Right ventricle myocardium superior (tissue), 1 donor: ENCODE results near the gene NEURL1B. TPM values are rescaled to one million over a fixed set of nuclear protein-coding genes. Genes with fewer than 3 reads are reported as not detected.

Experiments
- ATAC-seq: fragments of 200-7000 bp; cut with Tn5 transposase; one replicate; pipeline ENCODE4 v1.9.1; 2020; ENCODE audit warnings: mild to moderate bottlenecking; ENCODE audit not compliant: poor library complexity
- DNase-seq: peaks from one replicate; pipeline ENCODE4 v3.0.0-alpha.2; 2020
- intact Hi-C: fragments of 100-400 bp; cut with DNase I; formaldehyde crosslinking; loops from one replicate; pipeline ENCODE4 v1.11.2; 2022
- total RNA-seq: library from RNA; stranded (reverse); fragmentation: NEBNext Ultra II Directional; extraction: Animal tissue kit (Norgen Biotek cat#: 25700); gene quantifications from one replicate; pipeline ENCODE4 v1.2.1, GENCODE V29; 2021
- donor health status: DM: no; HTN: yes; CAD: no; lungs with severe emphysema.

Gene NEURL1B
- total RNA-seq, 1 donor from 2014 or later, result 28.8 TPM

DNA sequence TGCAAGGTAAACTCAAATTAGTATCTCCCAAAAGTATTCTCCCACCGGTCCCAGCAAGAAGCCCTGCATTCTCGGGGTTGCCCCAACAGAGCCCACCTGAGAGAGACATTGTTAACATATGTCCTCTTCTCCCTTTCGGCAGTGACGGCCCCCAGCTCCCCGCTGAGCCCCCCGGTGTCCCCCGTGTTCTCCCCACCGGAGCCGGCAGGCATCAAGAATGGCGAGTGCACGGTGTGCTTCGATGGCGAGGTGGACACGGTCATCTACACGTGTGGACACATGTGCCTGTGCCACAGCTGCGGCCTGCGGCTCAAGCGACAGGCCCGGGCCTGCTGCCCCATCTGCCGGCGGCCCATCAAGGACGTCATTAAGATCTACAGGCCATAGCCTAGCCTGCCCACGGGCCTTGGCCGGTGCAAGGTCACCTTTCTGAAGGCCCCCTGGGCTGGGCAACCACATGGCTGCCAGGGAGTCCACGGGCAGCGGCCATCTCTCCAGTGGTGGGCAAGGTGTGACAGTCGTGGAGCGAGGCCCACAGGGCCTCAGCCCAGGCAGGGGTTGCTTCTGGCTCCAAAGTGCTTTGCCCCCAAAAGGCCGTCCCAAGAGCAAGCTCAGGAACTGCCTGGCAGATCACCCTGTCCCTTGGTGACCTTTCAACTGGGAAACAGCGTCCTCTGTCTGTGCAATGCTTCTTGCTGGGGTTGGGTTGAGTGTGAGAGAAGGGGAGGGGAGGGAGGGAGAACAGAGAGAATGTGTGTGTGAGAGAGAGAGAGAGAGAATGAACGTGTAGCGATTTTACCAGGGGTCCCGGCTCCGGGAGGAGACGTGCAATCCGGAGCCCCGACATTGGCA is 45.7 kb downstream of the NEURL1B start:
- ATAC-seq (no peak), DNase-seq (no peak)
- intact Hi-C loops, result no loop called here

- intact Hi-C loops, result no loop called here
- ATAC-seq (no peak), DNase-seq (no peak)
These were observed 46.9 kb downstream of the NEURL1B start for GRCh38 chr5:172687940-172688339.

DNA sequence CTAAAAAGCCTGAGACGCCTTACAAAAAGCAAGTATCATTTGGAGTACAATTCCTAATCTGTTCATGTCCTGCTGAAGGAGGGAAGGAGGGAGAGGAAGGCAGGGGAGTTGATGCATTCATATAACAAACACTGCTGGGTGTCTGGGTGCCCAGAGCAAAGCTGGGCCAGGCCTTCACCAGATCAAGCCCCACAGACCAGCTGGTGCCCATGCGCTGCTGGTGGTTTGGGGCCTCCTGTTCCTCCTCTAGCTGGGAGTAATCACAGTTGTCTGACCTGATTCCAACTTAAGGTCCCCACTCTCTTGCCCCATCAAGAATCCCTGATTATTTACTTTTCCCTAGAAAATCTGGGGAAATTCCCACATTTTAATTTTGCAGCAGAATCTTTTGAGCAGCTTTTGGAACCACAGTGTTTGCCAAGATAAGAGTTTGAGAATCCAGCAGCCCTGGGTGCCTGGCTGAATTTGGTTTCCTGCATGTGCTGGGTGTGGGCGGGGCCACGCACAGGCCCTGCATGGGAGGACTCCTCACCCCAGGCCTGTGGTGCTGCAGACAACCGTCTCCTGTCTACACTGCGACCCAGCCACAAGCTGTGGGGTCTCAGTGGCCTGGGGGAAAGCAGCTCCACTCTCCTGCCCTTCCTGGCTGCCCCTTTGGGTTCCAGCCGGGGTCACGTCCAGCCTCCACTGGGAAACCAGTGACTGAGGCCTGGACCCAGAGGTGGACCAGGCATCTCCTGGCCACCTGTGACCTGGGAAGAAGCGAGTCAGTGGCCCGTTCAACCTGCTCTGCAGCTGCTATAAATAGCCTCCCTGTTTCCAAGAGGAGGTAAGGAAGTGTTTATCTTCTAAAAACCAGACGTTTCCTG is 47.5 kb downstream of the NEURL1B start:
- intact Hi-C loops, result no loop called here
- ATAC-seq, result peak; percentile 41
- peak; percentile 67 for DNase-seq

- no peak for DNase-seq
- ATAC-seq, result no peak
- intact Hi-C loops, result no loop called here
These were observed 48.1 kb downstream of the NEURL1B start for GRCh38 chr5:172689218-172689572.

DNA sequence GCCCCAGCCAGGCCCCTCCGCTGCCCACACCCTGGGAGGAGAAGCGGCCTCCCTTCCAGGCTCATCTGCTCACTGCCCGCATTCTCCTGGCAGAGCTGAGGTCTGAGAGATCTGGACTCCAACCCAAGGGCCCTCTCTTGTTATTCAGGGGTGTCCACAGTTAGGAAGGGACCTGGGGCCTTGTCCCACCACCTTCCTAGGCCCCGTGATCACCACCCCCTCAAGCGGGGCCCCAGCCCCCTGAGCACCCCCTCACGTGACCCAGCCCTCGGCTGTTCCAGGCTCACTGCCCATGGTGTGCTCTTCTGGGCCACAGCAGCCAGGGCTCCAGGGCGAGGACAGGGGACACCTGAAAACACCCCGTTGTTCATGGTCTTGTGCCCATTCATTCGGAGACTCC is 48.7 kb downstream of the NEURL1B start:
- DNase-seq (no peak), ATAC-seq (no peak)
- intact Hi-C loops, result loop anchor here (5.0 to 10.0 kb wide), 2 partner anchors 32 to 105 kb away; no protein-coding TSS in a partner anchor

DNA sequence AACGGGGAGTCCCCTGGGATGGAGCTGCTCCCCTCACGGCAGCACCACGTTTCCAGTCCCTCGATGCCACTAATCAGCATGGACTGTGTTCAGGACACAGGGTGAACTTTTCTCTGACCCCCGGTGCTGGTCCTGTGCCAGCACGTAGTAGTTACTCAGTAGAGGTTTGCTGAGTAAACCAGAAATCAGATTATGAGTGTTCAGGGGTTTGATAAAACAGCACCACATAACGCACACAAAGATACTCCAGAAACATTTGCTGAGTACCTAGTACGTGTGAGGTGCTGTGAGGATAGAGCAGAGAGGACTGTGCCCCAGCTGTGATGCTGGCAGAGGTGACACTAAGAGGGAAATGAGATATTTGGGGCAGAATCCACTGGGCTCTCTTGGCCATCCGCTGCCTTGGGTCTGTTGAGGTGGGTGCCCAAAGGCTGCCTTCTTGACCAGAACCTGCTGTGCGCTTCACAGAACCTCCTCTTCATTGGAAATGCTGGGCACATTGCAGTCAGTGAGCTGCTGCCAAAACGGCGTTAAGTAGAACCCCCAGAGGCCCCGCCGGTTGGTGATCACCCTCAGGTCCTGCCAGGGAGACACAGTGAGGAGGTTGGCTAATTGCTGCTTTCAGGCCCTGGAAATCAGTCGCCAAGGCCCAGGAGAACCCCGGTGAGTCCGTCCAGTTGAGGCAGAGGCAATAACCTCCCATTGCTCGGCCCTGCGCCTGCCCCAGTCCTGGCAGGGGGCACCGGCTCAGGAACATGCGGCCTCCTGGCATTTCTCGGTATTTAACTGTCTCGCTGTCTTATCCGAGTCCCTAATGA is 49.4 kb downstream of the NEURL1B start:
- no peak for ATAC-seq
- intact Hi-C loops, result loop anchor here (5.0 to 10.0 kb wide), 2 partner anchors 33 to 106 kb away; no protein-coding TSS in a partner anchor
- peak; percentile 51 for DNase-seq

DNA sequence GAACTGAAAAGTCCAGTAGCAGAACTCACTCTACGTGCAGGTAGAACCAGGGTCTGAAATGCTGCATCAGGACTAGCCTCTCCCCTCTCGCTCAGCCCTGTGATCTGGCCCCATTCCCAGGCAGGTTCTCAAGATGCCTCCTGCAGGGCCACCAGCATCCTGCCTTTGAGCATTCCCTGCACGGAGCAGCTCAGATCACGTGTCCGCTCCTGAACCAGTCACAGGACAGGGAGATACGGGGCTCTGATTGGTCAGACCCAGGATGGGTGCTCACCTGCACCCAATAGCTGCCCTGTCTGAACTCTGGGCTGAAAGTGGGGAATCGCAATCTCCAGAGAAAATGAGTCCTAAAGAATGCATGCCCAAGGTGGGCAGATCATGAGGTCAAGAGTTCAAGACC is 50.8 kb downstream of the NEURL1B start:
- intact Hi-C loops, result loop anchor here (5.0 to 10.0 kb wide), 2 partner anchors 35 to 107 kb away; no protein-coding TSS in a partner anchor
- DNase-seq (no peak), ATAC-seq (no peak)

GRCh38 chr5:172692451-172692850 is 51.4 kb downstream of the NEURL1B start:
- no peak for DNase-seq
- intact Hi-C loops, result loop anchor here (5.0 to 10.0 kb wide), 2 partner anchors 35 to 108 kb away; no protein-coding TSS in a partner anchor
- ATAC-seq, result no peak

DNA sequence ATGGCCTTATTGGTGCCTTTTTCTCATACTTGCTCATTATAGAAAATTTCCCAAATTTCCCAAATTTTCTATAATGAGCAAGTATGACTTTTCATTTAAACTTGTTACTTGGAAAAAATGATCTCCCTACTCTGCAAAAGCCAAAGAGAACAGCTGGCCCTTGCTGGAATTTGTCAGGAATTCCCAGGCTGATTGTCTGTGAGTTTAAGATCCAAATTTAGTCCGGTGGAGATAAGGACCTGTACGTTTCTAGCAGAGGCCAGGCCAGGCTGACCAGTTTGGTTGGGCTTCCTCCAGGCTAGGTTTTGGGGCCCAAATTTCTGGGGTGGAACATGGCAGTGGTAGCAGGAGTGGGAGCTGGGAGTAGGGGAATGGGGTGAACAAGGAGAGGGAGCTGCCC is 51.9 kb downstream of the NEURL1B start:
- peak; percentile 23 for ATAC-seq
- intact Hi-C loops, result loop anchor here (5.0 to 10.0 kb wide), 2 partner anchors 36 to 108 kb away; no protein-coding TSS in a partner anchor
- DNase-seq, result no peak

- ATAC-seq (no peak), DNase-seq (no peak)
- intact Hi-C loops, result loop anchor here (5.0 to 10.0 kb wide), 2 partner anchors 37 to 109 kb away; no protein-coding TSS in a partner anchor
These were observed 53.0 kb downstream of the NEURL1B start for GRCh38 chr5:172694061-172694460.

- DNase-seq, result no peak
- intact Hi-C loops, result loop anchor here (5.0 to 10.0 kb wide), 2 partner anchors 37 to 110 kb away; no protein-coding TSS in a partner anchor
- no peak for ATAC-seq
These were observed 53.5 kb downstream of the NEURL1B start for GRCh38 chr5:172694541-172694940.

DNA sequence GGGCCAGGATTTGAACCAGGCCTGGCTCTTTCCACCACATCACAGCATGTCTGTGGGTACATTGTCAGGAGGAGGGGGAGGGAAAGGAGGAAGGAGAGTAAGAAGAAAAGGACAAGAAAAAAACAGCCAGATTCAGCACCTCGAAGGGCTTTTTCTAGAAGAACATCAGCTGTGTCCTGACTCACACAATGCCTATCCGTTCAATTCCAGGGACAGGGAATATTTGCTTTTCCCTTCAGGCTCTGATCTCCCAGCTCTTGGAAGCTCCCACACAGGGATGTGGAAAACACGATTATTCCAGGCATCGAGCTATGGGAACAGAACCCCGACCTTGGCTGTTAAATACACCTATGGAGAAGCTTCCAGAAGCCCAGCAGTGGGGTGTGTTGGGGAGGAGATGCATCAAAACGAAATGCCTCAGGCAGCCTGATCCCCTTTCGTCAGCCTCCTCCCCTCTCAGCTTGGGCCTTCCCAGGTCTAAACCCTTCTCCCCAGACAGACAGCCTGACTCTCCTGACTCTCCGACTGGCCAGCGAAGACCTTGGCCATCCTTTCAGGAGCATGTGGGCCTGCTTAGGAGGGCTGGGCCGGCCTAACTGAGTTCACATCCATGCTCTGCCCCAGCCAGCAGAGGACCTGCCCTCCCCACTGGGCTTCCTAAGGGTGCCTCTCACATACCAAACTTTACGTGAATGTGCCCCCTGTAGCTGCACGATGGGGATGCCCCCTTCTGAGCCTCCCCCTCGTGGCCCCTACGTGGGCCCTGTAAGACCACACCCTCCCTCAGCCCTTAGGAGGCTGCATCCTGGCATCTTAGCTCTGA is 54.4 kb downstream of the NEURL1B start:
- no peak for DNase-seq
- intact Hi-C loops, result loop anchor here (10.0 kb wide), 1 partner anchor 111 kb away; no protein-coding TSS in a partner anchor
- ATAC-seq, result peak; percentile 18

DNA sequence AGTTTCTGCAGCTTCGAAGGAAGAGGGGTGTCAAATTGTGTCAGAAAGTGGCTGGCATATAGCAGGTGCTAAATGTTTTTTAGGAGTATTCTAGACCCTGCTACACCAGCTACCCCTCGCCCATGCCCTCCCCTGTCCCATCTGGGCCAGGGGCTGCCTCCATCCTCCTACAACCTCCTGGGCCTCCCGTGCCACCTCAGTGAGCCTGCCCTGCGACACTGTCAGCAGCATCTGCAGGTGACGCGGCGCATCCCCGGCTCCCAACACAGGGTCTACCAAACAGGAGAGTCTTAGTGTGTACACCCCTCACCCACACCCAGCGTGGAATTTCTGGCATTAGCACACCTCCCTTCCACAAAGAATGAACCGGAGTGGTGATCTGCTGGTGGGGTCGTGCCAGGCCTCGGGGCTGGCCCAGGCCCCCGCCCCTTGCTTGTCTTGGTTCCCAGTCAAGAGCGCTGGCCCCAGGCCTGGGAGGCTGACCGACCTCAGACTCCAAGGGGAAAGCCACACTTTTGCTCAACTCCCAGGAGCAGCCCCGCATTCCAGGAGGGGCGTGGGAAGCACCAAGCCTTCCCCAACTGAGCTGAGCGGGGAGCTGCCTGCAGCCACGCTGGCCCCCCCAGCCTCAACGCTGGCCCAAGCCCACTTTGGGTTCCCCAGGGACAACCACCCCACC is 55.2 kb downstream of the NEURL1B start:
- peak; percentile 83 for DNase-seq
- ATAC-seq, result peak; percentile 39
- intact Hi-C loops, result loop anchor here (10.0 kb wide), 1 partner anchor 112 kb away; no protein-coding TSS in a partner anchor

GRCh38 chr5:172697123-172698121 is 56.4 kb downstream of the NEURL1B start:
- peak; percentile 92 for DNase-seq
- intact Hi-C loops, result loop anchor here (1.0 to 10.0 kb wide), 2 partner anchors 113 to 218 kb away; no protein-coding TSS in a partner anchor
- ATAC-seq, result peak; percentile 74

GRCh38 chr5:172699423-172699822 is 58.4 kb downstream of the NEURL1B start:
- intact Hi-C loops, result loop anchor here (10.0 kb wide), 1 partner anchor 115 kb away; no protein-coding TSS in a partner anchor
- DNase-seq (no peak), ATAC-seq (no peak)

GRCh38 chr5:172699999-172700364 is 58.9 kb downstream of the NEURL1B start:
- ATAC-seq, result peak; percentile 1
- DNase-seq, result peak; percentile 68
- intact Hi-C loops, result loop anchor here (10.0 kb wide), 1 partner anchor 115 kb away; no protein-coding TSS in a partner anchor
